Psoas muscle (tissue), 8 donors: Measurements from ENCODE around the gene CIB1. TPM values are rescaled to one million over a fixed set of nuclear protein-coding genes. Genes with fewer than 3 reads are reported as not detected.

ENCODE experiments used
- ATAC-seq, 4 donors: fragments of 200-7000 bp; cut with Tn5 transposase; one replicate each; pipeline ENCODE4 v1.9.1; 2020; ENCODE audit warnings: moderate library complexity in 3 of 4, mild to moderate bottlenecking in 2 of 4
- DNase-seq, 2 donors: peaks; one replicate each; pipeline ENCODE4 v3.0.0-alpha.2; 2020
- H3K27ac ChIP-seq: fragments of 200-600 bp; one replicate; pipeline ENCODE4 v1.8.0; 2022
- H3K27me3 ChIP-seq, 3 donors: fragments of 200-600 bp in 1 of 3; one replicate each; pipeline versions ENCODE4 v1.6.1 to v1.8.0; 2013 to 2022; ENCODE audit warnings: low read length in 2 of 3, mild to moderate bottlenecking in 2 of 3, moderate library complexity in 1 of 3; ENCODE audit not compliant: insufficient read depth in 3 of 3
- H3K36me3 ChIP-seq, 2 donors: fragments of 200-600 bp in 1 of 2; one replicate each; pipeline versions ENCODE4 v1.6.1 to v1.8.0; 2013 to 2022; ENCODE audit warnings: low read depth in 1 of 2, mild to moderate bottlenecking in 1 of 2, moderate library complexity in 1 of 2; ENCODE audit not compliant: insufficient read depth in 1 of 2
- H3K4me1 ChIP-seq: fragments of 200-600 bp; one replicate; pipeline ENCODE4 v1.8.0; 2022
- H3K4me3 ChIP-seq: fragments of 200-600 bp; one replicate; pipeline ENCODE4 v1.8.0; 2022; ENCODE audit warnings: mild to moderate bottlenecking
- H3K9me3 ChIP-seq: fragments of 200-600 bp; one replicate; pipeline ENCODE4 v1.8.0; 2022
- WGBS, 3 donors: extraction: QIAGEN DNeasy Blood & Tissue Kit; methylation state at CpG; one replicate each; pipeline versions ENCODE4 v1.1.6 to v1.1.7; 2013; 5-methylcytosine and 5-hydroxymethylcytosine counted together
- intact Hi-C, 2 donors: fragments of 100-400 bp; cut with DNase I; formaldehyde crosslinking; loops; one replicate each; pipeline versions ENCODE4 v1.11.0 to v1.14.2; 2022
- polyA plus RNA-seq, 3 donors: library from polyadenylated mRNA; stranded (reverse); fragments of 200-250 nt; gene quantifications; one replicate each; pipeline ENCODE4 v1.2.3, GENCODE V29; 2013
- total RNA-seq, 4 donors: library from RNA; stranded (reverse); fragmentation: NEBNext Ultra II Directional in 2 of 4; extraction: Animal tissue kit (Norgen Biotek cat#: 25700) in 2 of 4; gene quantifications; one replicate each; pipeline versions ENCODE4 v1.2.1 to v1.2.4, GENCODE V29; 2021 to 2023
- TF ChIP-seq, protein P1 (sequence below): fragments of 200-600 bp; IDR thresholded peaks from one replicate; pipeline ENCODE4 v1.8.0; 2022; ENCODE audit warnings: antibody characterized with exemption
- donor health status: healthy with polysubstance abuse.
- donor health status: DM: no; HTN: no; CAD: no; lungs with moderate emphysema.
- donor health status: Bipolar disorder and iron deficiency.
- donor health status: healthy.
- donor health status: DM: yes; HTN: yes; CAD: no.
- donor health status: DM: no; HTN: no; CAD: no.
- donor health status: DM: no; HTN: no; CAD: no.
- donor health status: DM: yes; HTN: yes; CAD: no.

The CIB1 gene
- total and polyA plus RNA-seq, 7 donors: 45.7 to 154 (median 58.1) TPM

DNA sequence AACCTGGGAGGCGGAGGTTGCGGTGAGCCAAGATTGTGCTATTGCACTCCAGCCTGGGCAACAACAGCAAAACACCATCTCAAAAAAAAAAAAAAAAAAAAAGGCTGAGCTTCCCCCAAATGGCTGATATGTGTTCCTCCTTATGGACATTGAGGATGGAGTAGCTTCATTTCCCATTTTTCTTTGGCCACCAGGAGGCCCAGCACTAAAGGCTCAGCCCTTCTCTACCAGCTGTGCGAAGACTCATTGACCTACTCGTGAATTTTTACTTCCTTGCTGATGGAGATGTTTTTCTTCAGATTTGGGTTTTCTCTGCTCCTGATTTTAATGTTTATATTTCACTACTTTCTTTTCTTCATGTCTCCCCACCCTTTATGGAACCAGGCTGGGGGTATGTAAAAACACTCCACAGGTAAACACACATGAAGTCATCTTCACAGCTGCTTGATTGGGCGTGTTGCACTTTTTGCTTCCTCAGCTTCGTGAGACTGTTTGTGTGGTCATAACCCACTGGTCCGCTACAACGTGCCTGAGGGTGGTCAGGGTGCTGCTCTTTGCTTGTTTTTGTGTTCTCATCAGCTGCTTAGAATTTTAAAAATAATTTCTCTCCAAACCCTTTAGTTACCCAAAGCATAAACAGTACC lies 19.1 kb downstream of the CIB1 start:
- ATAC-seq (no peak), DNase-seq (no peak)
- Histone ChIP-seq H3K36me3 (peaks cover 0 to 5% of the 10 kb centered on the region in 2 donors), H3K9me3 (no peaks in the 10 kb centered on the region), H3K27ac (no peak overlapping the region), H3K27me3 (no peaks in the 10 kb centered on the region), H3K4me3 (no peak overlapping the region), H3K4me1 (no peaks in the 10 kb centered on the region)
- intact Hi-C loops: no loop called here
- WGBS, 3 donors: 79% methylated on average over 8 of the region's 8 CpGs
- TF ChIP-seq, protein P1, sequence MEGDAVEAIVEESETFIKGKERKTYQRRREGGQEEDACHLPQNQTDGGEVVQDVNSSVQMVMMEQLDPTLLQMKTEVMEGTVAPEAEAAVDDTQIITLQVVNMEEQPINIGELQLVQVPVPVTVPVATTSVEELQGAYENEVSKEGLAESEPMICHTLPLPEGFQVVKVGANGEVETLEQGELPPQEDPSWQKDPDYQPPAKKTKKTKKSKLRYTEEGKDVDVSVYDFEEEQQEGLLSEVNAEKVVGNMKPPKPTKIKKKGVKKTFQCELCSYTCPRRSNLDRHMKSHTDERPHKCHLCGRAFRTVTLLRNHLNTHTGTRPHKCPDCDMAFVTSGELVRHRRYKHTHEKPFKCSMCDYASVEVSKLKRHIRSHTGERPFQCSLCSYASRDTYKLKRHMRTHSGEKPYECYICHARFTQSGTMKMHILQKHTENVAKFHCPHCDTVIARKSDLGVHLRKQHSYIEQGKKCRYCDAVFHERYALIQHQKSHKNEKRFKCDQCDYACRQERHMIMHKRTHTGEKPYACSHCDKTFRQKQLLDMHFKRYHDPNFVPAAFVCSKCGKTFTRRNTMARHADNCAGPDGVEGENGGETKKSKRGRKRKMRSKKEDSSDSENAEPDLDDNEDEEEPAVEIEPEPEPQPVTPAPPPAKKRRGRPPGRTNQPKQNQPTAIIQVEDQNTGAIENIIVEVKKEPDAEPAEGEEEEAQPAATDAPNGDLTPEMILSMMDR: no peak

DNA sequence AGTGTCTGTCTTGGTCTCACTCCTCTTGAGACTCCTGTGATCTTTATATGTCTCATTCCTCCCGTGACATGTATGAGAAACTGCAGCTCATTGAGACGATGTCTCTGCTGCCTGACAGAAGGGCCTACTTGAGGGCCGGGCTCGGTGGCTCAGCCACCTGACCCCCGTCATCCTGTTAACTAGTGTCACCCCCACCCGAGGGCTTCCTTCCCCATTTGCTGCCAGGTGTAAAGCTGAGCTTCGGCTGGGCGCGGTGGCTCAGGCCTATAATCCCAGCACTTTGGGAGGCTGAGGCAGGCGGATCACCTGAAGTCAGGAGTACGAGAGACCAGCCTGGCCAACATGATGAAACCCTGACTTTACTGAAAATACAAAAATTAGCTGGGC lies 19.9 kb downstream of the CIB1 start:
- no peak overlapping the region for H3K4me3 ChIP-seq
- WGBS, 3 donors: 88 to 90% (median 88%) methylated on average over 11 of the region's 11 CpGs
- no peaks in the 10 kb centered on the region for H3K4me1 ChIP-seq
- peaks cover 0 to 5% of the 10 kb centered on the region in 2 donors for H3K36me3 ChIP-seq
- H3K27ac ChIP-seq: no peak overlapping the region
- DNase-seq: no peak
- H3K27me3 ChIP-seq: no peaks in the 10 kb centered on the region
- ATAC-seq: no peak
- no peaks in the 10 kb centered on the region for H3K9me3 ChIP-seq
- TF ChIP-seq, protein P1: no peak
- intact Hi-C loops: no loop called here

DNA sequence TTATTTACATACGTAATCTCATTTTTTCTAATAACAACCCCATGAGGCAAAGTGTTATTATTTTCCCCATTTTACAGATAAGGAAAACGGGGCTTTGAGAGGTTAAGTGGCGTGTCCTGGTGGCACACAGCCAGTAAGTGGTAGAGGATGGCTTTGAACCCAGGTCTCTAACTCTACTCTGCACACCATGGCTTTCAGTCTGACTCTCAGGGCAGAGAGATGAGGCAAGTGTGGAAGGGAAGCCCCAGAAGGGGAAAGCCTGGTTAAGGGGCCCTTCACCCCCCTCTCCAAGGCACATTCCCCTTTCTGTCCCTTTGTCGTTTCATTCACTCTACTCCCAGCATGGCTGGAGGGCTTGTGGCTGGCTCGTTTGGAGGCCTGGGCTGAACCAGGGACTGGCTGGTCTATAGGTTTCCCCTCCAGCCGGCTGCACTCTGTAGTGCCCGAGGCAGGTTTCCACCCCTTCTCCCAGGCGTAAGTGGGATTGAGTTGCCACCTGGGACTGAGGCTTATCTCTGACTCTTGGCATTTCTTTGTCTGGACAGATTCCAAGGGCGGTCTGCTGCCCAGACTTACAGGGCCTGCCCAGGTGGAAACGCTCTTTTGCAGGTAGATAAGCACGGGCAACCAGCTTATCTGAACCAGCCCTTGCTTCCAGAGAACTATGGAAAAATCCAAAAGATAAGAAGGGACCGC lies 20.5 kb downstream of the CIB1 start:
- Histone ChIP-seq H3K4me1 (no peaks in the 10 kb centered on the region), H3K9me3 (no peaks in the 10 kb centered on the region), H3K27me3 (no peaks in the 10 kb centered on the region), H3K27ac (no peak overlapping the region), H3K4me3 (no peak overlapping the region), H3K36me3 (peaks cover 0 to 3% of the 10 kb centered on the region in 2 donors)
- intact Hi-C loops: no loop called here
- DNase-seq (no peak), ATAC-seq (no peak)
- TF ChIP-seq, protein P1: no peak
- 78 to 86% (median 80%) methylated on average over 12 of the region's 12 CpGs for WGBS, 3 donors

DNA sequence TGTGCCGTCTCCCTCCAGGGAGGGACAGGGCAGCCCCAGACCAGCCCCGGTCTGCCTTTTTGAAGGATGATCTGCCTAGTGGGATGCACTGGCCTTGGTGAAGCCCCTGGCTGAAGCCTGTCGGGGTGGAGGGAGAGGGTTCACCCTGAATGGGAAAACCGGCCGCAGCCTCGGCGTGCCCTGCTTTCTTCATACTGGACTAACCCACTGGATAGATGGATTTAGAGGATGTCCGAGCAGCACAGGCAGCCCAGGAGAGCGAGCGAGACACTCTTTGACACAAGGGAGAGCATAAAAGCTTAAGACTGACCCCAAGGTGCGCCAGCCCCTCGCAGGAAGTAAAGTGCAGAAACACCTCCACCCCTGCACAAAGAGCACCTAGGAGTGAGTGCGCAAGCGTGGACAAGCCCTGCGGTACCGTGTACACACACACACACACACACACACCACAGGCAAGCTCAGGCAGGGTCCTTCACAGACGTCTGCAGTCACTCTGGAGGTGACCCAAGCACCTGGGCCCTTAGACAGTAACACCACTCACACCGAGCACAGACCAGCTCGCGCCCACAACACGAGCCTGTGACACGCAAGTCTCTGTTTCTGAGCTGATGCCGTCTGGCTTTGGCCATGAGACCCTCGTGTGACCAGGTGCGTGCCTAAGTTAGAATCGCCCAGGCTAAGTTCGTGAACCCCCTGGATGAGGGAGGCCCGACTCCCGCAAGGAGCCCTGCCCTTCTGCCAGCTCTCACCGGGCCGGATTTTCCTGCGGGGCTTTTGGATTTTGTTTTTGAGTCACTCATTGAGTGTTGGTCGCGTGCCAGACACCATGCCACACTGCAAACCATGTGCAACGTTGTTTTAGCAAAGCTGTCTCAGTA lies 21.3 kb downstream of the CIB1 start:
- TF ChIP-seq, protein P1: no peak
- Histone ChIP-seq H3K9me3 (no peaks in the 10 kb centered on the region), H3K27ac (no peak overlapping the region), H3K27me3 (no peaks in the 10 kb centered on the region), H3K4me3 (no peak overlapping the region), H3K4me1 (no peaks in the 10 kb centered on the region), H3K36me3 (no peaks in the 10 kb centered on the region)
- WGBS, 3 donors: 81 to 85% (median 84%) methylated on average over 35 of the region's 35 CpGs
- DNase-seq (no peak), ATAC-seq (no peak)
- intact Hi-C loops: no loop called here
